ENCODE data around the gene FZR1.
A peak's percentile ranks its signal among the peaks of the same experiment; 100 is the strongest.

The FZR1 gene

GRCh38 chr19:3549816-3550215 lies 43.7 kb downstream of the FZR1 start:
- no peak for DNase-seq

- DNase-seq = no peak
These were observed 45.1 kb downstream of the FZR1 start for GRCh38 chr19:3550947-3551791.

GRCh38 chr19:3551792-3552095 lies 45.6 kb downstream of the FZR1 start:
- no peak for DNase-seq

GRCh38 chr19:3554254-3555083 lies 48.4 kb downstream of the FZR1 start:
- DNase-seq = no peak

GRCh38 chr19:3555653-3556422 lies 49.7 kb downstream of the FZR1 start:
- no peak for DNase-seq

- DNase-seq = no peak
These were observed 50.4 kb downstream of the FZR1 start for GRCh38 chr19:3556423-3556977.

GRCh38 chr19:3556978-3557460 lies 50.9 kb downstream of the FZR1 start:
- peak; percentile 69 for DNase-seq

- peak; percentile 98 for DNase-seq
These were observed 51.5 kb downstream of the FZR1 start, which contains the start of gene MFSD12 for GRCh38 chr19:3557461-3558248. Gene MFSD12, minus strand, starts transcription at chr19:3557586. Its CDS starts 183 bp downstream, at chr19:3557403.

GRCh38 chr19:3563709-3564524 lies 57.8 kb downstream of the FZR1 start:
- no peak for DNase-seq

- DNase-seq = no peak
These were observed 59.0 kb downstream of the FZR1 start for GRCh38 chr19:3565139-3565538.

- DNase-seq = peak; percentile 94
These were observed 63.9 kb downstream of the FZR1 start for GRCh38 chr19:3570042-3570441.

- peak; percentile 84 for DNase-seq
These were observed 64.5 kb downstream of the FZR1 start for GRCh38 chr19:3570606-3571011.

GRCh38 chr19:3572132-3572854 lies 66.2 kb downstream of the FZR1 start:
- peak; percentile 100 for DNase-seq

GRCh38 chr19:3572855-3573161 lies 66.7 kb downstream of the FZR1 start, which contains the start of gene HMG20B:
Gene HMG20B, plus strand, starts transcription at chr19:3572944. Its CDS starts 366 bp downstream, at chr19:3573310.
- DNase-seq = no peak

- peak; percentile 65 for DNase-seq
These were observed 67.2 kb downstream of the FZR1 start for GRCh38 chr19:3573162-3573857.

- DNase-seq = peak; percentile 92
These were observed 67.9 kb downstream of the FZR1 start for GRCh38 chr19:3573858-3574637.

GRCh38 chr19:3575260-3575741 lies 69.2 kb downstream of the FZR1 start:
- DNase-seq = peak; percentile 27

GRCh38 chr19:3575949-3576673 lies 70.0 kb downstream of the FZR1 start:
- DNase-seq = no peak
